SW 1271 (cell line): Measurements from ENCODE around the gene COL20A1.
"Not testable (repeated sequence)": the region's sequence is repeated elsewhere in the genome, so short reads cannot be mapped to it uniquely, and the experiment has no call there.

Source experiments
- DNase-seq, 2 experiments: peaks; one replicate each; lab custom pipeline; 2025; lab: John Stamatoyannopoulos, UW

COL20A1 gene

DNA sequence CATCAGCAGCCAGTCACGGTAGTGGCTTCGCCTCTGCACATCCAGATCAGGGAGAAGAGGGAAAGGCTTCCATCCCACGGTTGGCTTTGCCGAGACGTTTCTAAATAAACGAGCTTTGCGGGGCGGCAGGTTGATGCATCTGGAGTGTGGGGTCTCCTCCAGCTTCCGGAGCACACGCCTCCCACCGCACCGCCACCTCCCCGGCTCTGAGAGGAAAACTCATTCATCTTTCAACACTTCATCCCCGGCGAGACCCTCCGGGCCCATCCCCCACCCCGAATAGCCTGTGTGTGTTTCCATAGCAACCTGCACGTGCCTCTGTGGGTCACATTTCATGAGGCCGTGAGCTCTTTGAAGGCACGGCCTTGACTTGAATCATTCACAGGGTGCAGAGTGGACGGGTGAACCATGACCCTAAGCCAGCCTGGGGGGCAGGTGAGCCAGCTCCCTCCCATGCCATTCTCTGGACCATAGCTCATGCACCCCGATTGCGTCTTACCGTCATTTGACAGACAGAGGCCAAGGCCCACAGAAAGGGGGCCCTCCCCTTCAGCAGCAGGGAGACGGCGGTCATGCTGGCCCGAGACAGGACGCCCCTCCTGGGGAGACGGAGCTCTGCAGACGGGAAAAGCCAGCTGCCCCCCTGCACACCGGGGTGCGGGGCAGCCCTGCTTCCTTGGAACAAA, 84.4 kb downstream of the COL20A1 start:
- no peak for DNase-seq

DNA sequence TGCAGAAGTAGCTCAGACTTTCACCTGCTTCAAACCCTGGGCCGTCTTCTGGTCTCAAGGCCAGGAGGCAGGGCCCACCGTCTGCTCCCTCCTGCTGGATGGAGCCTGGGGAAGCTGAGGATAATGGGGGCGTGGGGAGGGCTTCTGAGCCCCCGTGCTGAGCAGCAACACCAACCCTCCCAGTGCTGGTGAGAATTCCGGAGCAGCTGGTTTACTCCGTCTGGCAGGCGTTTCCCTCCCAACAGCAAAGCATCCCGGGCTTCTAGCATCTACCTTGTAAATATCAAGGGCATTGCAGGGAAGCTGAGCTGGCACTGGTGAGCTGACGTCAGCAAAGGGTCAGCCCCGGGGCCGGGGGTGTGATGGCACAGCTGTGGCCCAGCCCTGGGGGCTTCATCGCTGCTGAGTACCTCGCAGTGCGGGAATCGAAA, 85.0 kb downstream of the COL20A1 start:
- no peak for DNase-seq

DNA sequence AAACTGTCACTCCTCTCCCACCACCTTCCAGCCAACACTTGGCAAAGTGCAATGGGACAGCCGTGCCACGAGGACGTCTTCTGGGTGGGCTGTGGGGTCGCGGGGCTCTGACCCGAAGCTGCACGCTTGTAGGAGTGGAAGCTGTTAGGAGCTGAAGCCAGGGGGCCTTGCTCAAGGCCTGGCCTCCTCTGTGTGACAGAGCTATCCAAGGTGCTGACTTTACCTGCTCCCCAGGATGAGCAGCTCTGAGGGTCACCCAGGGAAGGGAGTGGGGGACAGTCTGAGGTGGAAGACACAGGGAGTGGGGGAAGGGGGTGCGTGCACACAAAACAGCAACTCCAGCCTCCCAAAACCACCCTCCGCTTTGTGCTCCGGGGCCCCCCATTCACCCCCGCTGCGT, 85.6 kb downstream of the COL20A1 start:
- no peak for DNase-seq

DNA sequence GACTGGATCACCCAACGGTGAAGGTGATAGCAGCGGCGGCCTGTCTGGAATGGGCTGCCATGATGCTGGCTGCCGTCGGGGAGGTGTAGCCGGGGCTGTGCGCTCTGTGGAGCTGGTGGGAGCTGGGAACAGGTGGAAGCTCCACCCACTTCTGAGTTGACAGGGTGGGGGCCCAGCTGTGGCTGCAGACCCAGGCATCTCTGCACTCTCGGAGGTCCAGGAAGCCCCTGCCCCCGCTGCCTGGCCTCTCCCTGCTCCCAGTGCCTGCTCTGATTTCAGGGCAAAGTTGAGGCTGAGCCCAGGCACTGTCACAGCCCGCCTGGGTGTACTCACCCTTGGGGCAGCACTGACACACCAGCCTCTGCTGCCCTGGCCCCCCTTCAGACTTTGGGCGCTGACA, 86.3 kb downstream of the COL20A1 start:
- no peak for DNase-seq

DNA sequence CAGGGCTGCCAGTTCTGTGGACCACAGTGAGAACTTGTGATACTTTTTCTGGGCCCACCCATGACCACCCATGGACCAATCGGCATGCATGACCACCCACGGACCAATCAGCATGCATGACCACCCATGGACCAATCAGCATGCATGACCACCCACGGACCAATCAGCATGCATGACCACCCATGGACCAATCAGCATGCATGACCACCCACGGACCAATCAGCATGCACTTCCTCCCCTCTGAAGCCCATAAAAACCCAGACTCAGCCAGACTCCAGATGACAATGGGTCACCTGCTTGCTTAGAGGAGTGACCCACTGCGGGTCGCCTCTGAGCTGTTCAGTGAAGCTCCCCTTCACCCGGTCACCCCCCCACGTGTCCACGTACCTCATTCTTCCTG, 86.9 kb downstream of the COL20A1 start:
- not testable (repeated sequence) for DNase-seq

DNA sequence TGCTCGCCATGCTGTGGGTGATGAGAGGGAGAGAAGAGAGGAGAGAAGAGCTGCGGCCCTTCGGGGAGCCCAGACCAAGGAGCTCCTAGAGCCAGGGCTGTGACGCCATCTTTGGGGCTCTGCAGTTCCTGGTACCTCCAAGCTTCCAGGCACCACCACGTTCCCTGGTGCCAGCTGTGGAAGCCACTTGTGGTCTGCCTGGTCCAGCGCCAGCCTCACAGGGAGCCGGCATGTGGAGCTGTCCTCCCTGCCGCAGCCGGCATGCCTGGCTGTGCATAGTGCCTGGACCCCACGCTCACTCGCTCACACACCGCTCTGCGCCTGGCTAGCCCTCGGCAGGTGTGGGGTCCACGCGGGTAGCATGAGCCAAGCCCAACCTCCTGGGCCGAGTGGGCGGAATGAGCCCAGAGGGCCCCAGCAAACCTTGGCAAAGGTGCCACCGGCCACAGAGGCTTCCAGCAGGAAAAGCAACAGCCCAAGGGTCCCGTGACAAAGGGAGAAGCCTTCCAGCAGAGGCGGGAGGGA, 87.4 kb downstream of the COL20A1 start:
- DNase-seq, result no peak

DNA sequence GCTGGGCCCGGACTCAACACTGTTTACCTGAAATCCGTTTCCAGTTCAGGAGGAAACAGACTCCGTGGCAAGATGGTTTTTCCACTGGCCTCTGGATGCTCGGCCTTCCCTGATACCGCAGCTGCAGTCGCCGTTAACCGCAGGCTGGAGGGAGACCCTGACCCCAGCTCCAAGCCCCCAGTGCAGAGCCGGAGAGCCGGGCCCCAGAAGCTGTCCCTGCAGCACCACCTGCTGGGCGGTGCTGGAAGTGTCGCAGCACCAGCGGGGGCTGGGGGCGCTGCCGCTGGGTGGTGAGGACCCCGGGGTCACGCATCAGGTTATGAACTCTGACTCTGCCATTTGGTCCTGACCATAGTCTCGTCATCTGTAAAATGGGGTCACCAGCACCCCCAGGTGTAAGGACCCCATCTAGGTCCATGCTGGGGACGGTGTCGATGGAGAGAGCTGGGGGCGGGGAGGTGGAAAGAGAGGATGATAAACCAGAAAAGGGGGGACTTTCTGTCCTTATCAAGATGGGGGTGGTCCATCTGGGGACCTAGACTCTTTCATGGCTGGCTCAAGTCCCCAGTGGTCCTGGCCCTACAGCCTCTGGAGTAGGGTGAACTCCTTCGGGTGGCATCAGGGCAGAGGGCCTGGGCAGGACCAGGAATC, 88.9 kb downstream of the COL20A1 start:
- no peak for DNase-seq

DNA sequence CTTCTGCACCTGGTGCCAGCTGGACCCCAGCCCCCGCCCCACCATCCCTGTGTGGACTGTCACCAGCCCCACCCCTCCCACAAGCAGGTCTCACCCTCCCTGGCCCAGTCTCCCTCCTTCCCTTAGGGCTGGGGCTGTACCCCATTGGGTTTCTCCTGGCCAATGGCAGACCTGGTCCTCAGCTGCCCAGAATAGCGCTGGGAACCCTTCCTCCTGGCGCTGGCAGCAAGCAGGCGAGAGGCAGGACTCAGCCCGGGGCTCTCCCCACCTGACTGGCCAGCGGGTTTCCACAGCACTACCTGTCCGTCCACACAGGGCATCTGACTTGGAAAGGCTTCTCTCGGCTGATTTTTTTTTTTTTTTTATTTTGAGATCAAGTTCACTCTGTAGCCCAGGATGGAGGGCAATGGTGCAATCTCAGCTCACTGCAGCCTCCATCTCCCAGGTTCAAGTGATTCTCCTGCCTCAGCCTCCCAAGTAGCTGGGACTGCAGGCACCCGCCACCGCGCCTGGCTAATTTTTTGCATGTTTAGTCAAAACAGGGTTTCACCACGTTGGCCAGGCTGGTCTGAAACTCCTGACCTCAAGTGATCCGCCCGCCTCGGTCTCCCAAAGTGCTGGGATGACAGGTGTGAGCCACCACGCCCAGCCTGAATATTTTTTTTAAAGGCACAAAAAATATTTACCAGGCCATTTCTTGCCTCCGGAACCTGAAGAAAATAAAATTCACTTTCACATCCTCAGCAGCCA, 89.7 kb downstream of the COL20A1 start:
- no peak for DNase-seq

DNA sequence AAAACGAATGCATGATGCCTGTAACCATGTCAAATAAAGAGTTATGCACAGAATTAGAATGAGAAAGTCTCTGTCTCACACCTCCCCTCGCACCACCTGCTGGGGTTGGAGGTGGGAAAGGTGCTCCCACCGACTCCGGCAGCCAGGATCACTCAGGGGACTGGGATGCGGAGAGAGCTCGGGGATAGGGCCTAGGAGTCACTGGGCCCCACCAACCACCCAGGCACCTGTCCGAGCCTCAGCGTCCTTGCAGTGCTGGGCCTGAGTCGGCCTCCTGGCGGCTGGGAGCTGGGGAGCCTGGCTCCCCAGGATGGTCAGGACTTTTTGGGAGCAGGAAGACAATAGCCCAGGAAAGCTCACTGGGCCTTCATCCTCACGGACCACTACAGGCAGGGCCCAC, 90.6 kb downstream of the COL20A1 start:
- no peak for DNase-seq

DNA sequence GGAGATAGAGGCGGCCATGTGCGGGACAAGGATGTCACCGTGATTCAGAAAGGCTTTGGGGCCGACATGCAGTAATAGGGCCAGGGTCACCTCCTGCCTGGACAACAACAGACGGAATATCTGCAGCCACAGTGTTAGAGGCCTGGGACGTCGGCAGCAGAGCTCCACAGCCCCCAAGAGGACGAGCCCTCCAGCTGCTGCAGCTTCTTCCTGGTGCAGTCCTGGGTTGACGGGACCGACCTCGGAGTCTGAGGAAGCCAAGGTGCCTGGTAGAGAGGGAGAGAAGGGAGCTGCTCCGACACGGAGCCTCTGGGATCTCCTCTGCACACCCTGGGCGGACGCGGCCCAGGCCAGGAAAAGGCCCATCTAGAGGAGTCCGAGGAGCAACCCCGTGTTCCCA, 91.3 kb downstream of the COL20A1 start:
- DNase-seq, result no peak
